MM.1S (cell line): ENCODE data around the gene UCP1.

Source experiments
- DNase-seq: peaks from one replicate; pipeline ENCODE4 v3.0.0-alpha.2; 2015
- H2AFZ ChIP-seq: fragments of 300-600 bp; sonication (generic); 2 replicates; pipeline ENCODE4 v1.6.0; 2016; ENCODE audit warnings: antibody characterized with exemption, low read length
- H3F3A ChIP-seq: fragments of 300-600 bp; sonication (generic); 2 replicates; pipeline ENCODE4 v1.6.1; 2016; ENCODE audit warnings: mild to moderate bottlenecking, antibody characterized with exemption, low read length, moderate library complexity, mixed read lengths; ENCODE audit not compliant: insufficient read depth
- H3K27ac ChIP-seq: fragments of 300-600 bp; sonication (generic); 2 replicates; pipeline ENCODE4 v1.5.1; 2016; ENCODE audit warnings: mild to moderate bottlenecking, low read length
- H3K27me3 ChIP-seq: fragments of 300-600 bp; sonication (generic); replicated peaks from 2 replicates; pipeline ENCODE4 v1.6.0; 2016; ENCODE audit warnings: low read length; ENCODE audit not compliant: insufficient read depth
- H3K36me3 ChIP-seq: fragments of 300-600 bp; sonication (generic); replicated peaks from 2 replicates; pipeline ENCODE4 v1.6.1; 2016; ENCODE audit warnings: mild to moderate bottlenecking, low read length, mixed read lengths; ENCODE audit not compliant: insufficient read depth
- H3K4me1 ChIP-seq: fragments of 300-600 bp; sonication (generic); 2 replicates; pipeline ENCODE4 v1.6.1; 2016; ENCODE audit warnings: low read length, mixed read lengths
- H3K4me2 ChIP-seq: fragments of 300-600 bp; sonication (generic); 2 replicates; pipeline ENCODE4 v1.6.0; 2016; ENCODE audit warnings: low read depth, low read length
- H3K4me3 ChIP-seq: fragments of 300-600 bp; sonication (generic); 2 replicates; pipeline ENCODE4 v1.5.1; 2016; ENCODE audit warnings: low read length, mixed read lengths
- H3K79me2 ChIP-seq: fragments of 300-600 bp; sonication (generic); 2 replicates; pipeline ENCODE4 v1.6.1; 2016; ENCODE audit warnings: mixed run types, low read length, mixed read lengths
- H3K9ac ChIP-seq: fragments of 300-600 bp; sonication (generic); 2 replicates; pipeline ENCODE4 v1.6.1; 2016; ENCODE audit warnings: low read length, mixed read lengths
- H3K9me2 ChIP-seq: fragments of 300-600 bp; sonication (generic); replicated peaks from 2 replicates; pipeline ENCODE4 v1.6.1; 2016; ENCODE audit warnings: mild to moderate bottlenecking, low read length, mixed read lengths; ENCODE audit not compliant: insufficient read depth
- H3K9me3 ChIP-seq: fragments of 300-600 bp; sonication (generic); replicated peaks from 2 replicates; pipeline ENCODE4 v1.6.1; 2016; ENCODE audit warnings: mild to moderate bottlenecking, low read length, mixed read lengths; ENCODE audit not compliant: insufficient read depth
- H4K20me1 ChIP-seq: fragments of 300-600 bp; sonication (generic); 2 replicates; pipeline ENCODE4 v1.6.1; 2016; ENCODE audit warnings: mild to moderate bottlenecking, low read length, moderate library complexity, mixed read lengths; ENCODE audit not compliant: insufficient read depth
- CTCF ChIP-seq: fragments of 300-600 bp; sonication (generic); IDR thresholded peaks from 2 replicates; pipeline ENCODE4 v1.5.1; 2016; ENCODE audit warnings: antibody characterized with exemption, low read length, mixed read lengths
- EZH2 ChIP-seq: fragments of 300-600 bp; sonication (generic); optimal IDR thresholded peaks from 2 replicates; pipeline ENCODE3; 2017; ENCODE audit warnings: low read depth, mild to moderate bottlenecking, antibody characterized with exemption, low read length, mixed read lengths
- EZH2phosphoT487 ChIP-seq: fragments of 300-600 bp; sonication (generic); IDR thresholded peaks from 2 replicates; pipeline ENCODE4 v1.6.1; 2018; ENCODE audit warnings: antibody characterized with exemption, low read length

UCP1 gene

DNA sequence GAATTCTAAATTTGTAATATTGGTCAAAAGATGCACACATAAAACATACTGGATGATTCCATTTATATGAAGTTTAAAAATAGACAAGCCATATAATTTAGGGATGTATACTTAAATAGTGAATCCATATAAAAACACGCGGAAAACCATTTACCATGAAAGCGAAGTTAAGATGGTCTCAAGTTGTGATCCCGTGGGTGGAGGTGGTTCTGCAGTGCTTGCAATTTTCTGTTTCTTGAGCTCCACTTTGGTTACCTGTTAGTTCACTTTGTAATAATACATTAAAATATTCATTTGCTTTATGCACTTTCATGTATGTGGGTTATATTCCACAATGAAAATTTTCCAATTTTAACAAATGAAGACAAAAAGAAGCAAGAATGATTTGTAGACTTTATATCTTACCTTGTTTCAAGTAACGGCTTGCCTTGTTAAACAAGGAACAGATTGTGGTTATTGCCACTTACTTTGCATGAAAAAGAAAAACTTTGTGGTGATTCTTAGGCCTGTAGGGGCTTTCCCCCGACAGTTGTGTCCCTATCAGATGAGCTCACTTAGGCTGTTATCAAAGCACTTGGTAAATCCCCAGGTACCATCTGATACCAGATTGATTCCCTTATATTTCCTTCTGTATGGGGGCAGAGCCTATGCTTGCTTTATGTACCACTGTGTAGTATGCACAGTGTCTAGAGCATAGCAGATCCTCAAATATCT is 12.2 kb downstream of the UCP1 start:
- Histone ChIP-seq H3K27ac (peak overlapping the region; percentile 19; the same call in 1 of the 2 replicates), H3K4me2 (peak overlapping the region; percentile 46)
- TF ChIP-seq EZH2 (no peak), EZH2phosphoT487 (no peak), CTCF (no peak)

DNA sequence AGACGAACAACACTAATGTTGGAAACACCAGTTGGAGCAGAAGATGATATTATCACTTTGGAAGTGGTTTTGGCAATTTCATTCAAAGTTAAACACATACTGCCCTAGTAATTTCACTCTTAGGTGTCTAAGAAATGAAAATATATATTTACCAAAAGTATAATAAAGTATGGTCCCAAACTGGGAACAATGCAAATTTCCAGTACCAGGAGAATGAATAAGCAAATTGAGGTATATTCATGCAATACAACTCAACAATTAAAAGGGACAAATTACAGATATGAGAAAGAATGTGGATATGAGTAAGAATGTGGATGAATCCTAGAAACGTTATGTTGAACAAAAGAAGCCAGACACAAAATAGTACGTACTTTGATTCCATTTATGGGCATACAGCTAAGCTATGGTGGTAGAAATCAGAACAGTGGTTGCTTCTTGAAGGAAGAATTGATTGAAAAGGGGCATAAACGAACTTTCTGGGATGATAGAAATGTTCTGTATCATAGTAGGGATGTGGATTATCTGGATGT is 34.7 kb downstream of the UCP1 start:
- Histone ChIP-seq H3K9ac (no peak overlapping the region), H2AFZ (no peak overlapping the region), H3F3A (no peaks in the 10 kb centered on the region), H4K20me1 (no peaks in the 10 kb centered on the region), H3K4me1 (no peaks in the 10 kb centered on the region), H3K27me3 (no peaks in the 10 kb centered on the region), H3K9me2 (no peaks in the 10 kb centered on the region), H3K4me3 (no peak overlapping the region), H3K79me2 (no peaks in the 10 kb centered on the region), H3K4me2 (no peak overlapping the region), H3K9me3 (no peaks in the 10 kb centered on the region), H3K36me3 (no peaks in the 10 kb centered on the region), H3K27ac (no peak overlapping the region)
- no peak for TF ChIP-seq EZH2phosphoT487
- TF ChIP-seq CTCF = no peak
- TF ChIP-seq EZH2 = no peak
- DNase-seq = no peak

More for the DNA sequence above, 12.2 kb downstream of the UCP1 start:
- Histone ChIP-seq H3K36me3 (no peaks in the 10 kb centered on the region), H3F3A (peaks cover 4% of the 10 kb centered on the region), H3K4me3 (peak overlapping the region; percentile 22; the same call in 1 of the 2 replicates), H3K79me2 (no peaks in the 10 kb centered on the region), H3K9ac (no peak overlapping the region), H3K4me1 (peaks cover 19% of the 10 kb centered on the region), H2AFZ (no peak overlapping the region), H4K20me1 (no peaks in the 10 kb centered on the region), H3K27me3 (no peaks in the 10 kb centered on the region), H3K9me2 (no peaks in the 10 kb centered on the region), H3K9me3 (no peaks in the 10 kb centered on the region)
- DNase-seq = peak; percentile 87

DNA sequence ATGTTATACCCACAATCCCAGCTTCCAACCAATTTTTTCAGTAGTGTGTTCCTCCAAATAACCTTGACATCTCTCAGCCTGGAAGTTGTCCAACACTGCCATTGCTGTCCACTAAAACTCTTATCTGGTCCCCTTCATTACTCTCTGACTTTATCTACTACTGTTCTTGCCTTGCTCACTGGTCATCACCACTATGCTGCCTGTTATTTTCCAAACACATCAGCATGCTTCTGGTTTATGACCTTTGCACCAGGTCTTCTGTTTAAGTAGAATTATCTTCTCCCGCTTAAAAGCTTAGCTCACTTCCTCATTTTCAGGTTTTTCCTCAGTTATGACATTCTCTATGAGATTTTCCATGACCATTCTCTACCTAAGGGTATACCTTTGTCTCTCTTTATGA is 39.3 kb downstream of the UCP1 start:
- Histone ChIP-seq H3K4me2 (no peak overlapping the region), H3K4me3 (no peak overlapping the region), H4K20me1 (no peaks in the 10 kb centered on the region), H3K27ac (no peak overlapping the region), H3K9me3 (no peaks in the 10 kb centered on the region), H3K36me3 (no peaks in the 10 kb centered on the region), H3K9ac (no peak overlapping the region), H3K27me3 (no peaks in the 10 kb centered on the region), H3K79me2 (no peaks in the 10 kb centered on the region), H3K4me1 (no peaks in the 10 kb centered on the region), H3F3A (no peaks in the 10 kb centered on the region), H3K9me2 (no peaks in the 10 kb centered on the region), H2AFZ (no peak overlapping the region)
- no peak for TF ChIP-seq EZH2
- no peak for TF ChIP-seq CTCF
- no peak for TF ChIP-seq EZH2phosphoT487
- no peak for DNase-seq
